Type B pancreatic cell (in vitro differentiated cells): ENCODE results near the gene CHST8. TPM values are rescaled to one million over a fixed set of nuclear protein-coding genes. Genes with fewer than 3 reads are reported as not detected.
A peak's percentile ranks its signal among the peaks of the same experiment; 100 is the strongest.
"Not testable (repeated sequence)": the region's sequence is repeated elsewhere in the genome, so short reads cannot be mapped to it uniquely, and the experiment has no call there.

Experiments
- DNase-seq: peaks from one replicate; pipeline ENCODE4 v3.0.0; 2021; ENCODE audit warnings: mixed read lengths; ENCODE audit not compliant: unreplicated experiment; ENCODE audit errors: extremely low spot score
- H3K27ac Mint-ChIP-seq: 2 replicates; pipeline ENCODE4 v1.8.0; 2021; ENCODE audit warnings: mild to moderate bottlenecking, mixed read lengths
- H3K27me3 Mint-ChIP-seq: 2 replicates; pipeline ENCODE4 v1.8.0; 2021; ENCODE audit warnings: mixed read lengths
- H3K36me3 Mint-ChIP-seq: 2 replicates; pipeline ENCODE4 v1.8.0; 2021; ENCODE audit warnings: mixed read lengths
- H3K4me1 Mint-ChIP-seq: one replicate; pipeline ENCODE4 v1.8.0; 2021; ENCODE audit warnings: mixed read lengths; ENCODE audit not compliant: unreplicated experiment
- H3K4me3 Mint-ChIP-seq: 2 replicates; pipeline ENCODE4 v1.8.0; 2021; ENCODE audit warnings: mild to moderate bottlenecking, mixed read lengths
- H3K9me3 Mint-ChIP-seq: 2 replicates; pipeline ENCODE4 v1.8.0; 2021; ENCODE audit warnings: mixed read lengths
- CTCF ChIP-seq: fragments of 200-600 bp; sonication (generic); conservative IDR thresholded peaks from 2 replicates; pipeline ENCODE4 v1.5.0; 2021; ENCODE audit warnings: antibody characterized with exemption, mild to moderate bottlenecking
- total RNA-seq: library from RNA; stranded (reverse); gene quantifications from 2 replicates; pipeline ENCODE4 v1.2.1, GENCODE V29; 2021; ENCODE audit warnings: low replicate concordance

Gene CHST8
- total RNA-seq, 1 donor from 2014 or later: 5.7 TPM

GRCh38 chr19:33660410-33661124 is 38.8 kb downstream of the CHST8 start:
- Mint-ChIP-seq H3K36me3 (no peaks in the 10 kb centered on the region), H3K27me3 (peaks cover 7% of the 10 kb centered on the region), H3K9me3 (no peaks in the 10 kb centered on the region), H3K27ac (no peak overlapping the region), H3K4me3 (no peak overlapping the region), H3K4me1 (no peaks in the 10 kb centered on the region)
- no peak for TF ChIP-seq CTCF
- DNase-seq: peak; percentile 48

GRCh38 chr19:33661336-33661735 is 39.6 kb downstream of the CHST8 start:
- TF ChIP-seq CTCF: no peak
- Mint-ChIP-seq H3K27me3 (peaks cover 9% of the 10 kb centered on the region), H3K27ac (no peak overlapping the region), H3K4me1 (no peaks in the 10 kb centered on the region), H3K9me3 (no peaks in the 10 kb centered on the region), H3K36me3 (no peaks in the 10 kb centered on the region), H3K4me3 (no peak overlapping the region)
- peak; percentile 60 for DNase-seq

GRCh38 chr19:33662391-33663092 is 40.8 kb downstream of the CHST8 start:
- no peaks in the 10 kb centered on the region for H3K36me3 Mint-ChIP-seq
- no peaks in the 10 kb centered on the region for H3K9me3 Mint-ChIP-seq
- H3K4me1 Mint-ChIP-seq: no peaks in the 10 kb centered on the region
- TF ChIP-seq CTCF: no peak
- no peak overlapping the region for H3K27ac Mint-ChIP-seq
- H3K4me3 Mint-ChIP-seq: no peak overlapping the region
- peak; percentile 58 for DNase-seq
- peaks cover 15% of the 10 kb centered on the region for H3K27me3 Mint-ChIP-seq

- not testable (repeated sequence) for H3K9me3 Mint-ChIP-seq, H3K36me3 Mint-ChIP-seq
Measured at GRCh38 chr19:33663316-33663715, 41.6 kb downstream of the CHST8 start.

GRCh38 chr19:33664744-33665143 is 43.0 kb downstream of the CHST8 start:
- no peaks in the 10 kb centered on the region for H3K36me3 Mint-ChIP-seq
- no peaks in the 10 kb centered on the region for H3K9me3 Mint-ChIP-seq
- TF ChIP-seq CTCF: no peak
- DNase-seq: no peak
- H3K27me3 Mint-ChIP-seq: peaks cover 33% of the 10 kb centered on the region
- no peak overlapping the region for H3K27ac Mint-ChIP-seq
- no peak overlapping the region for H3K4me3 Mint-ChIP-seq
- no peaks in the 10 kb centered on the region for H3K4me1 Mint-ChIP-seq

More at GRCh38 chr19:33663316-33663715, 41.6 kb downstream of the CHST8 start:
- not testable (repeated sequence) for H3K4me1 Mint-ChIP-seq, H3K27ac Mint-ChIP-seq, H3K4me3 Mint-ChIP-seq, DNase-seq
- H3K27me3 Mint-ChIP-seq: peaks cover 22% of the 10 kb centered on the region
